Measurements from ENCODE around the gene ARID3B. TPM values are rescaled to one million over a fixed set of nuclear protein-coding genes. Genes with fewer than 3 reads are reported as not detected.

ARID3B gene
- total and polyA plus RNA-seq, 2 of the 4 experiments (the other 2 are of a cell fraction) = 2.5 to 5.0 TPM

GRCh38 chr15:74626336-74626735 lies 85.3 kb downstream of the ARID3B start:
- CTCF ChIA-PET = interaction anchor here (1.0 kb wide), 1 partner anchor 143 kb away, joined by 4 read pairs; no protein-coding TSS in a partner anchor
- BruUV-seq (replicated peaks) = no TSS peak
- in situ Hi-C loops (cut with MboI; ENCODE audit: low sequenced_read_pairs) (no loop called here), intact Hi-C loops (cut with micrococcal nuclease) (no loop called here), dilution Hi-C loops (cut with HindIII; ENCODE audit: low sequenced_read_pairs, unreplicated experiment) (no loop called here)
- H3K27ac ChIP-seq (ENCODE audit: insufficient read depth, low read length) = no peak overlapping the region
- no peak overlapping the region for H4K8ac ChIP-seq (ENCODE audit: low read depth in 2 of 2, low read length in 2 of 2)
- DNase-seq (no peak), ATAC-seq (ENCODE audit: low read depth) (no peak)
- no peak for TF ChIP-seq POLR2A (IDR thresholded peaks at IDR 0.05; ENCODE audit: low read depth, low read length)
- no peak overlapping the region for H2BK15ac ChIP-seq (ENCODE audit: low read depth, low read length)
- H2AFZ ChIP-seq (replicated peaks; ENCODE audit: low read length, poor library complexity) = no peak overlapping the region
- H3K27me3 ChIP-seq (ENCODE audit: control insufficient read depth, insufficient read depth, low read length) = no peaks in the 10 kb centered on the region
- no peak overlapping the region for H3K14ac ChIP-seq (replicated peaks; ENCODE audit: low read depth, low read length)
- no peak overlapping the region for H3K4me3 ChIP-seq (ENCODE audit: insufficient read depth, low read depth, low read length)
- H3K36me3 ChIP-seq (ENCODE audit: control insufficient read depth, insufficient read depth, low read length) = peaks cover 94% of the 10 kb centered on the region
- H2BK20ac ChIP-seq (ENCODE audit: low read depth, low read length) = no peak overlapping the region
- H4K5ac ChIP-seq (ENCODE audit: low read depth, low read length) = no peak overlapping the region
- 100% methylated on average over 2 of the region's 7 CpGs; no CpG with 5 or more reads in 1 of the 2 experiments for WGBS, 2 experiments (ENCODE audit: extremely low coverage in 2 of 2, insufficient read length in 1 of 2)
- H3K56ac ChIP-seq (ENCODE audit: extremely low read depth, insufficient read depth, low read length) = no peak overlapping the region
- peaks cover 77% of the 10 kb centered on the region for H4K20me1 ChIP-seq (ENCODE audit: insufficient read depth, low read length)
- peaks cover 18 to 58% of the 10 kb centered on the region in 2 experiments for H3K79me1 ChIP-seq (ENCODE audit: low read depth in 1 of 2, low read length in 2 of 2)
- H2BK120ac ChIP-seq (ENCODE audit: low read depth, low read length) = no peak overlapping the region
- no peaks in the 10 kb centered on the region for H3K9me1 ChIP-seq (ENCODE audit: insufficient read depth, low read length)
- H3K18ac ChIP-seq (ENCODE audit: low read depth, low read length) = no peak overlapping the region
- no peak overlapping the region for H3K4ac ChIP-seq (ENCODE audit: low read depth, low read length)
- no peak overlapping the region for H3K9ac ChIP-seq (ENCODE audit: low read depth, low read length)
- no peaks in the 10 kb centered on the region for H3K9me3 ChIP-seq (ENCODE audit: control insufficient read depth, insufficient read depth, low read length)
- no peak overlapping the region for H2BK5ac ChIP-seq (ENCODE audit: low read depth, low read length, poor library complexity, severe bottlenecking)
- H3K4me1 ChIP-seq (ENCODE audit: control insufficient read depth, insufficient read depth, low read length) = no peaks in the 10 kb centered on the region
- no peak overlapping the region for H3K4me2 ChIP-seq (ENCODE audit: low read depth, low read length)
- no peak overlapping the region for H2AK9ac ChIP-seq (replicated peaks; ENCODE audit: low read depth, low read length, poor library complexity)
- no peak overlapping the region for H2AK5ac ChIP-seq (ENCODE audit: low read depth, low read length)
- H4K91ac ChIP-seq (ENCODE audit: insufficient read depth, low read depth, low read length) = no peak overlapping the region
- POLR2A ChIA-PET (ENCODE audit: unreplicated experiment) = no interaction called here
- H3K23ac ChIP-seq (ENCODE audit: low read depth, low read length) = no peak overlapping the region

All from IMR-90 (cell line).